ENCODE data around the gene TTC13. TPM values are rescaled to one million over a fixed set of nuclear protein-coding genes. Genes with fewer than 3 reads are reported as not detected.
A peak's percentile ranks its signal among the peaks of the same experiment; 100 is the strongest.

TTC13 gene
- total RNA-seq, 2 experiments from 2014 or later = 34.0 to 34.2 TPM

DNA sequence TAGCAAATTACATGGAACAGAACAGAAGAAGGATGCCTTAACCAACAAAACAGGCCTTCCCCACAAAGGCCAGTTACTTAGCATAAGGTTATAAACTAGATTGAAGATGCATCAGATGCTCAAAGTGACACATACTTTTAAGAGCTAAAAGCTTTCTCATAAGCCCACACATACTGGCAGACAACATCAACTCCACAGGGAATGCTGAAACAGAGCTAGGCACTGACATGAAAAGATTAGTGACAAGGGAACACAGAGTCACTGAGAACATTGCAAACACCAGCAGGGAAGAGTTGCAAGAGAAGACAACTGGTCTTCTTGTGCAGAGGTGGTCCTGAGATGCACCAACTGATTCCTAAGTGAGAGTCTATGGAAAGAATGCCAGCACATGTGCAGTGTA lies 6.9 kb downstream of the TTC13 start:
- Mint-ChIP-seq H3K9me3 (ENCODE audit: insufficient read depth) (no peaks in the 10 kb centered on the region), H3K36me3 (ENCODE audit: low read depth) (peaks cover 45% of the 10 kb centered on the region), H3K4me3 (no peak overlapping the region), H3K27me3 (ENCODE audit: low read depth) (no peaks in the 10 kb centered on the region), H3K27ac (peak overlapping the region; percentile 90), H3K4me1 (ENCODE audit: low read depth) (peaks cover 54% of the 10 kb centered on the region)
- ATAC-seq (no peak), DNase-seq (no peak)
- ChIA-PET POLR2A (interaction anchor here (0.8 kb wide), 1 partner anchor 330 kb away, joined by 3 read pairs; no protein-coding TSS in a partner anchor), CTCF (interaction anchor here (1.5 to 2.0 kb wide), 3 partner anchors 10 to 330 kb away, joined by 4 to 7 read pairs (median 4); no protein-coding TSS in a partner anchor)

DNA sequence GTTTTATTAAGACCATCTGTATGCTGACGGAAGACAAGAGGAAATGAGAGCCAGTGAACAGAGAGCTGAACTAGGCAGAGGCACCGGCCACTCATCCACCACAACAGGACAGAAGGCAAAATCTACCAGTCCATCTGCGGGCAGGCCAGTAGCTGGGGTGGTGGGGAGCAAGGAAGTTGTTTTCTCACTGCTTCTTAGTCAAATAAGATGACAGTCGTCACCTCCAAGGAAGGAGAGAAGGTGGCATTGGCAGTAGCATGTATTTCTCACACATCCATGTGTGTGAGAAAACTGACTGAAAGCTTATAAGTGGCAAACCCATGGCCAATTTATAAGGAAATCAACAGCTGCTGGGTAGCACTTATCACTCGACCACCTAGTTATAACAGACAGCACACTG lies 8.2 kb downstream of the TTC13 start:
- ChIA-PET CTCF (interaction anchor here (1.6 kb wide), 1 partner anchor 329 kb away, joined by 4 read pairs; no protein-coding TSS in a partner anchor), POLR2A (no interaction called here)
- H3K4me1 Mint-ChIP-seq (ENCODE audit: low read depth) = peaks cover 42% of the 10 kb centered on the region
- H3K9me3 Mint-ChIP-seq (ENCODE audit: insufficient read depth) = no peaks in the 10 kb centered on the region
- peaks cover 33% of the 10 kb centered on the region for H3K36me3 Mint-ChIP-seq (ENCODE audit: low read depth)
- no peaks in the 10 kb centered on the region for H3K27me3 Mint-ChIP-seq (ENCODE audit: low read depth)
- H3K27ac Mint-ChIP-seq = peak overlapping the region; percentile 26
- ATAC-seq (no peak), DNase-seq (no peak)
- H3K4me3 Mint-ChIP-seq = no peak overlapping the region

DNA sequence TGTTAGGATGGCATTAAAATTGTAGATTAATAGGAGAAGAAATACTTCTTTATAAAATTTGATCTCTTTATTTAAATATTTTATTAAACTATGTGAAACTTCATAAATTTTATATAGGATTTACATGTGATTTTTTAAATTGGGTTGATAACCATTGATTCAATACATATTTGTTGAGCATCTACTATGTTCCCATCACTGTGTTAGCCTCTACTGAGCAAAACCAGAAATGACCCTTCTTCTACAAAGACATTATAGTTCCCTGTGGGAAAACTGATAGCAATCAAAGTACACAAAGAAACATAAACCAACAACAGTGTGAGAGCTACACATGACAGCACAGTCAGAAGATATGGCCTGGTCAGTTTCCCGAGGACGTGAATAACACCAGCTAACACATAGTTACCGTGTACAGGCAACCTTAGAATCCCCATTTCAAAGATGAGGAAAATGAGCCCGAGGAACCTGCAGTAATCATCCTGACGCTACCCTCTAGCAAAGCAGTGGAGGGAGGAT lies 12.2 kb downstream of the TTC13 start:
- DNase-seq (no peak), ATAC-seq (no peak)
- Mint-ChIP-seq H3K27ac (no peak overlapping the region), H3K9me3 (ENCODE audit: insufficient read depth) (no peaks in the 10 kb centered on the region), H3K4me3 (no peak overlapping the region), H3K36me3 (ENCODE audit: low read depth) (peaks cover 18% of the 10 kb centered on the region), H3K27me3 (ENCODE audit: low read depth) (no peaks in the 10 kb centered on the region), H3K4me1 (ENCODE audit: low read depth) (peaks cover 14% of the 10 kb centered on the region)
- ChIA-PET POLR2A (no interaction called here), CTCF (interaction anchor here (1.0 kb wide), 1 partner anchor 50 kb away, joined by 3 read pairs; no protein-coding TSS in a partner anchor)

DNA sequence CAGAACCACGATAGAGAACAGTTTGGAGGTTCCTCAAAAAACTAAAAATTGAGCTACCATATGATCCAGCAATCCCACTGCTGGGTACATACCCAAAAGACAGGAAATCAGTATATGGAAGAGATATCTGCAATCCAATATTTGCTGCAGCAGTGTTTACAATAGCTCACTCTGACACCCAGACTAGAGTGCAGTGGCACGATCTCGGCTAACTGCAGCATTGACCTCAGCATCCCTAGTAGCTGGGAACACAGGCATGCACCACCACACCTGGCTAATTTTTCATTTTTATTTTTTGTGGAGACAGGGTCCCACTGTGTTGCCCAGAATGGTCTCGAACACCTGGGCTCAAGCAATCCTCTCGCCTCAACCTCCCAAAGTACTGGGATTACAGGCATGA lies 13.1 kb downstream of the TTC13 start:
- H3K27ac Mint-ChIP-seq = no peak overlapping the region
- ChIA-PET CTCF (interaction anchor here (1.0 kb wide), 1 partner anchor 49 kb away, joined by 3 read pairs; no protein-coding TSS in a partner anchor), POLR2A (no interaction called here)
- no peaks in the 10 kb centered on the region for H3K27me3 Mint-ChIP-seq (ENCODE audit: low read depth)
- peaks cover 18% of the 10 kb centered on the region for H3K36me3 Mint-ChIP-seq (ENCODE audit: low read depth)
- no peak for DNase-seq
- peaks cover 10% of the 10 kb centered on the region for H3K4me1 Mint-ChIP-seq (ENCODE audit: low read depth)
- no peaks in the 10 kb centered on the region for H3K9me3 Mint-ChIP-seq (ENCODE audit: insufficient read depth)
- no peak for ATAC-seq
- H3K4me3 Mint-ChIP-seq = no peak overlapping the region

DNA sequence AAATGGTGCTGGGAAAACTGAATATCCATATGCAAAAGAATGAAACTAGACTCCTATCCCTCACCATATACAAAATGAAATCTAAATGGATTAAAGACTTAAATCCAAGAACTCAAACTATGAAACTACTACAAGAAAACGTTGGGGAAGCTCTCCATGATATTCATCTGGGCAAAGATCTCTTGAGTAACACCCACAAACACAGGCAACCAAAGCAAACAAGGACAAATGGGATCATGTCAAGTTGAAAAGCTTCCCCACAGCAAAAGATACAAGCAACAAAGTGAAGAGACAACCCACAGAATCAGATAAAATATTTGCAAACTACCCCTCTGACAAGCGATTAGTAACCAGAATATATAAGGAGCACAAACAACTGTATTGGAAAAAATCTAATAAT lies 13.8 kb downstream of the TTC13 start:
- no peak for ATAC-seq
- POLR2A ChIA-PET = no interaction called here
- H3K27ac Mint-ChIP-seq = no peak overlapping the region
- H3K4me3 Mint-ChIP-seq = no peak overlapping the region
- CTCF ChIA-PET = no interaction called here
- no peaks in the 10 kb centered on the region for H3K27me3 Mint-ChIP-seq (ENCODE audit: low read depth)
- no peak for DNase-seq
- H3K36me3 Mint-ChIP-seq (ENCODE audit: low read depth) = peaks cover 18% of the 10 kb centered on the region
- peaks cover 4% of the 10 kb centered on the region for H3K4me1 Mint-ChIP-seq (ENCODE audit: low read depth)
- no peaks in the 10 kb centered on the region for H3K9me3 Mint-ChIP-seq (ENCODE audit: insufficient read depth)

DNA sequence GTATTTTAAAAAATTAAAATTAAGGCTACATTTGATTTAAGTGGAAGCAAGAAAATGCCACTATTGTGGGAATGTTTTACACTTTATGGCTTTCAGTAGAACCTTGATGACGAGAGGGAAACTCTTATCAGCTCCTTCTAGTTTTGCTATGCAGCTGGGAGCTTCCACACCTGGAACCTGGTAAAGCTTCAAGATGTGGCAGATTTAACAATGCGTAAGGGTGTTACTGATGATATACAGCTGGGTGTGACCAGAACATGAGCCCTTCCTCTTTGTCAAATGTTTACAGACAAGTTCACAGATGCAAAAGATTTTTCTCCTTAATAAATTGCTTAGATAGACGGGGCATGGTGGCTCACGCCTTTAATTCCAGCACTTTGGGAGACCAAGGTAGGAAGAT lies 20.3 kb downstream of the TTC13 start:
- peaks cover 2% of the 10 kb centered on the region for H3K4me1 Mint-ChIP-seq (ENCODE audit: low read depth)
- POLR2A ChIA-PET = no interaction called here
- H3K4me3 Mint-ChIP-seq = no peak overlapping the region
- DNase-seq (no peak), ATAC-seq (no peak)
- CTCF ChIA-PET = no interaction called here
- no peak overlapping the region for H3K27ac Mint-ChIP-seq
- H3K36me3 Mint-ChIP-seq (ENCODE audit: low read depth) = peaks cover 51% of the 10 kb centered on the region
- no peaks in the 10 kb centered on the region for H3K9me3 Mint-ChIP-seq (ENCODE audit: insufficient read depth)
- H3K27me3 Mint-ChIP-seq (ENCODE audit: low read depth) = no peaks in the 10 kb centered on the region

DNA sequence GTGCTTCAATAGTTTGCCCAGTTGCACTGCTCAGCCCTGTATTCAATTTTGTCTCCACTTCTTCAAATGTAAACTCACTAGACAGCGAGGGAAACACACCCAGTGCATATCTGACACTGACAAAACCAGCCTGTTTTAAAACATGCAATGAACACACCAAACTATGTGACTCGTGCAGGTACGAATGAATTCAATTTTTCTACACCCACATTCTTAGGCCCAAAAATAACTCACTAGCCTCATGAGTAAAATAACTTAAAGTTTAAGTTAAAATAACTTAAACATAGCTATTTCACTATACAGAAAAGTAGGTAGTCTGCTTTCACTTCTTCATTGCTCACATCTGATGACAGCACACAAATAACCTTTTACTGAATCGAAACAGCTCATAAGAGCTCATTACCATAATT lies 21.1 kb downstream of the TTC13 start:
- Mint-ChIP-seq H3K4me3 (no peak overlapping the region), H3K36me3 (ENCODE audit: low read depth) (peaks cover 55% of the 10 kb centered on the region), H3K4me1 (ENCODE audit: low read depth) (peaks cover 2% of the 10 kb centered on the region), H3K27me3 (ENCODE audit: low read depth) (no peaks in the 10 kb centered on the region), H3K9me3 (ENCODE audit: insufficient read depth) (no peaks in the 10 kb centered on the region), H3K27ac (no peak overlapping the region)
- DNase-seq (no peak), ATAC-seq (no peak)
- POLR2A ChIA-PET = no interaction called here
- CTCF ChIA-PET = no interaction called here

DNA sequence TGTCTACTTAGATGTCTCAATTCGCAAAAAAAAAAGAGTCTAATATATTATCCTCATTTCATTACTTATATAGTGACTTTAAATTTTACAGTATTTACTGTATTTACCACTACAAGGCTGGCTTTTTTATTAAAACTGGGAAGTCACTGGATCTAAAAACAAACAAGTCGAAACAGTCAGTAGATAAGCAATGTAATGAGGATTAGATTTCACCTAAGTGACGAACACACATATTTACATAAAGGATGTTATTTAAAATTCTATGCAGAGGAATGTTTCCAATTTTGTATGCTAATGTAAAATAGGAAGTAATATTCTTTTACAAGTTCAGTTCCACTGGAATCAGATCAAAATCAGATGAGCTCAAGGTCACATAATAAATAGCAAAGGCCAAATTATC lies 28.3 kb downstream of the TTC13 start:
- ATAC-seq (no peak), DNase-seq (no peak)
- ChIA-PET CTCF (interaction anchor here (1.2 kb wide), 1 partner anchor 26 kb away, joined by 3 read pairs; no protein-coding TSS in a partner anchor), POLR2A (no interaction called here)
- Mint-ChIP-seq H3K4me1 (ENCODE audit: low read depth) (no peaks in the 10 kb centered on the region), H3K4me3 (no peak overlapping the region), H3K27me3 (ENCODE audit: low read depth) (no peaks in the 10 kb centered on the region), H3K36me3 (ENCODE audit: low read depth) (peaks cover 37% of the 10 kb centered on the region), H3K9me3 (ENCODE audit: insufficient read depth) (no peaks in the 10 kb centered on the region), H3K27ac (no peak overlapping the region)

DNA sequence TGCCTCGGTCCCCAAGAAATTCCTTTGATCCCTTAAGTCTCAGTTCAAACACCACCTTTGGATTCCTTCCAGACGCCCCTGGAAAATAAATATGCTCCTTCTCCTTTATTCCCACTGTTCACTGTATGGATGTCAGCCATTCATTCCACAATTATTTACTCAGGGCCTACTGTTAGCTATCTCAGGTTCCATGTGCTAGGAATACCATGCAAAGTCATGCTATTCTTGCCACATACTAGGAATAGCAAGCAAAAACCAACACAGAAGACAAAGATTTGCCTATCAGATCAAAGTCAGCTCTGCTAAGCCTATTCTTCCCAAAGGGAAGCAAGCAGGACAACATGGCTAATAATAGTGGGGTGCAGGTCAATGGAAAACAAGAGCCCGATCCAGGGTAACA lies 29.8 kb downstream of the TTC13 start:
- Mint-ChIP-seq H3K9me3 (ENCODE audit: insufficient read depth) (no peaks in the 10 kb centered on the region), H3K4me3 (no peak overlapping the region), H3K36me3 (ENCODE audit: low read depth) (peaks cover 38% of the 10 kb centered on the region), H3K27ac (no peak overlapping the region), H3K4me1 (ENCODE audit: low read depth) (no peaks in the 10 kb centered on the region), H3K27me3 (ENCODE audit: low read depth) (no peaks in the 10 kb centered on the region)
- POLR2A ChIA-PET = no interaction called here
- CTCF ChIA-PET = no interaction called here
- ATAC-seq (no peak), DNase-seq (no peak)

DNA sequence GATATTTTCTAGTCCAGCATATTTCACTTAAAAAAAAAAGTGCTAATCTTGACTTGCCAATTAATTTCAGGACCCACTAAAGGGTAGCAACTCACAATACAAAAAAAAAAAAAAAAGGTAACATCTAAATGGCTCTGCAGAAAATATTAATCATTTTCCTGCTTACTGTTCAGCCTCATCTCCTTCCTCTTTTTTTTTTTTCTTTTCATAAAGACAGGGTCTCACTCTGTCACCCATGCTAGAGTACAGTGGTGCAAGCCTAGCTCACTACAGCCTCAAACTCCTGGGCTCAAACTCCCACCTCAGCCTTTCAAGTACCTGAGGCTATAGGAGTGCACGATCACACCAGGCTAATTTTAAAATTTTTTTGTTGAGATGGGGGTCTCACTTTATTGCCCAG lies 30.4 kb downstream of the TTC13 start:
- no peak for ATAC-seq
- DNase-seq = no peak
- no peaks in the 10 kb centered on the region for H3K9me3 Mint-ChIP-seq (ENCODE audit: insufficient read depth)
- no peaks in the 10 kb centered on the region for H3K4me1 Mint-ChIP-seq (ENCODE audit: low read depth)
- no peak overlapping the region for H3K27ac Mint-ChIP-seq
- no peaks in the 10 kb centered on the region for H3K27me3 Mint-ChIP-seq (ENCODE audit: low read depth)
- POLR2A ChIA-PET = interaction anchor here (0.6 kb wide), 1 partner anchor 305 kb away, joined by 3 read pairs; no protein-coding TSS in a partner anchor
- no peak overlapping the region for H3K4me3 Mint-ChIP-seq
- H3K36me3 Mint-ChIP-seq (ENCODE audit: low read depth) = peaks cover 33% of the 10 kb centered on the region
- CTCF ChIA-PET = no interaction called here

DNA sequence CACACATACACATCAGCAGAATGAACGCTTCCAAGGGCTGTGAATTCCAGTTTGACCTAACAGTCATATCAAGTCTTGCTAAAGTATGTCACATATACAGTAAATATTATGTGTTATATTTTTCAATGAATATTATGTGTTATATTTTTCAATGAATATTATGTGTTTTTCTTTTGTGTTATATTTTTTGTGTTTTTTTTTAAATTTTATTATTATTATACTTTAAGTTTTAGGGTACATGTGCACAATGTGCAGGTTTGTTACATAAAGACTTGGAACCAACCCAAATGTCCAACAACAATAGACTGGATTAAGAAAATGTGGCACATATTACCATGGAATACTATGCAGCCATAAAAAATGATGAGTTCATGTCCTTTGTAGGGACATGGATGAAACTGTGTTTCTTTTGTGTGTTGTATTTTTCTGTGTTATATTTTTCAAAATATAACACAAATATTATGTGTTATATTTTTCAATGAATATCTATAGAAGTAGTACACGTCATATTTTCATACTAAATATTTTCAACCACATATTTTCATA lies 35.5 kb downstream of the TTC13 start:
- H3K4me3 Mint-ChIP-seq = no peak overlapping the region
- POLR2A ChIA-PET = no interaction called here
- no peaks in the 10 kb centered on the region for H3K9me3 Mint-ChIP-seq (ENCODE audit: insufficient read depth)
- no peaks in the 10 kb centered on the region for H3K27me3 Mint-ChIP-seq (ENCODE audit: low read depth)
- CTCF ChIA-PET = no interaction called here
- no peak overlapping the region for H3K27ac Mint-ChIP-seq
- peaks cover 35% of the 10 kb centered on the region for H3K36me3 Mint-ChIP-seq (ENCODE audit: low read depth)
- no peaks in the 10 kb centered on the region for H3K4me1 Mint-ChIP-seq (ENCODE audit: low read depth)
- ATAC-seq (no peak), DNase-seq (no peak)

DNA sequence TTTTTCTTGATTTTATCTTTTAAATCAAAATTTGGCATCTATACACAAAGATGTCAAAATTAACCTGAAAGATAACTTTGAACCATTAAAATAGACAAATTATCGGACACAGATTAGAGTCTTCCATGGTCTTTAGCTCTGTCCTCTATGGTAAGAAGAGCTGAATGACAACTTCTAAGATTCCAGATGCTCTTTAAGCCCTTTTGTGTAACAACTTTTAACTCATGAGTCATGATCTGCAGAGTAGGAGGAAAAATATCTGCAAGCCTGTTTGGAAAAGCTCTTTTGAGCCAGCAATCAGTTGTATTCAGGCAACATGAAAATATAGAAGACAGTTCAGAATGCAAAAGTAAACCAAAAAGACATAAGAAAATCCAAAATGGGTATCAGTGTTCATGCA lies 37.8 kb downstream of the TTC13 start:
- Mint-ChIP-seq H3K27ac (no peak overlapping the region), H3K9me3 (ENCODE audit: insufficient read depth) (no peaks in the 10 kb centered on the region), H3K36me3 (ENCODE audit: low read depth) (peaks cover 41% of the 10 kb centered on the region), H3K27me3 (ENCODE audit: low read depth) (no peaks in the 10 kb centered on the region), H3K4me1 (ENCODE audit: low read depth) (peaks cover 2% of the 10 kb centered on the region), H3K4me3 (no peak overlapping the region)
- POLR2A ChIA-PET = no interaction called here
- ATAC-seq (no peak), DNase-seq (no peak)
- CTCF ChIA-PET = interaction anchor here (1.0 kb wide), 2 partner anchors 11 to 151 kb away, joined by 3 to 4 read pairs; no protein-coding TSS in a partner anchor
